Fibroblast of skin of back (primary cell): ENCODE data around the gene SACM1L.
"Not testable (repeated sequence)": the region's sequence is repeated elsewhere in the genome, so short reads cannot be mapped to it uniquely, and the experiment has no call there.

Experiments
- DNase-seq: peaks from one replicate; pipeline ENCODE4 v3.0.0-alpha.2; 2013

SACM1L gene

GRCh38 chr3:45666757-45667431, 22.3 kb upstream of the SACM1L start:
- DNase-seq, result peak; percentile 90

GRCh38 chr3:45667569-45667934, 21.6 kb upstream of the SACM1L start:
- DNase-seq, result no peak

- no peak for DNase-seq
These were observed 18.8 kb upstream of the SACM1L start for GRCh38 chr3:45670436-45670835.

- no peak for DNase-seq
These were observed 18.2 kb upstream of the SACM1L start for GRCh38 chr3:45670991-45671390.

GRCh38 chr3:45673273-45673672, 15.9 kb upstream of the SACM1L start:
- no peak for DNase-seq

GRCh38 chr3:45676325-45677032, 12.7 kb upstream of the SACM1L start:
- DNase-seq, result no peak

- peak; percentile 67 for DNase-seq
These were observed 12.2 kb upstream of the SACM1L start for GRCh38 chr3:45677033-45677446.

- DNase-seq, result no peak
These were observed 11.4 kb upstream of the SACM1L start for GRCh38 chr3:45677841-45678240.

GRCh38 chr3:45679805-45680204, 9.4 kb upstream of the SACM1L start:
- peak; percentile 36 for DNase-seq

GRCh38 chr3:45681221-45681620, 8.0 kb upstream of the SACM1L start:
- DNase-seq, result no peak

GRCh38 chr3:45681846-45682245, 7.3 kb upstream of the SACM1L start:
- no peak for DNase-seq

GRCh38 chr3:45682311-45682710, 6.9 kb upstream of the SACM1L start:
- DNase-seq, result no peak

- no peak for DNase-seq
These were observed 6.4 kb upstream of the SACM1L start for GRCh38 chr3:45682786-45683185.

GRCh38 chr3:45683417-45684326, 5.5 kb upstream of the SACM1L start:
- no peak for DNase-seq

- no peak for DNase-seq
These were observed 4.8 kb upstream of the SACM1L start for GRCh38 chr3:45684327-45684892.

GRCh38 chr3:45685722-45686121, 3.5 kb upstream of the SACM1L start:
- DNase-seq, result not testable (repeated sequence)

- no peak for DNase-seq
These were observed 2.3 kb upstream of the SACM1L start for GRCh38 chr3:45686850-45687249.

GRCh38 chr3:45687828-45688193, 1.4 kb upstream of the SACM1L start:
- DNase-seq, result no peak

- DNase-seq, result peak; percentile 44
These were observed 858 bp upstream of the SACM1L start for GRCh38 chr3:45688194-45688881.

- DNase-seq, result no peak
These were observed 570 bp downstream of the SACM1L start for GRCh38 chr3:45689787-45690145.

- no peak for DNase-seq
These were observed 1.3 kb downstream of the SACM1L start for GRCh38 chr3:45690336-45691035.

GRCh38 chr3:45691842-45692241, 2.6 kb downstream of the SACM1L start:
- no peak for DNase-seq
